ENCODE data around the gene JAKMIP1.

- TF ChIP-seq POLR2A (IDR thresholded peaks at IDR 0.05; ENCODE audit: low read depth, low read length) (no peak), TAF1 (IDR thresholded peaks at IDR 0.05; ENCODE audit: low read depth, low read length) (no peak), POLR2AphosphoS5 (IDR thresholded peaks at IDR 0.05; ENCODE audit: low read depth, low read length) (no peak)
Measured at GRCh38 chr4:6242271-6243029, 42.1 kb upstream of the JAKMIP1 start.
